ENCODE measurements around the gene BORCS6.

The BORCS6 gene

DNA sequence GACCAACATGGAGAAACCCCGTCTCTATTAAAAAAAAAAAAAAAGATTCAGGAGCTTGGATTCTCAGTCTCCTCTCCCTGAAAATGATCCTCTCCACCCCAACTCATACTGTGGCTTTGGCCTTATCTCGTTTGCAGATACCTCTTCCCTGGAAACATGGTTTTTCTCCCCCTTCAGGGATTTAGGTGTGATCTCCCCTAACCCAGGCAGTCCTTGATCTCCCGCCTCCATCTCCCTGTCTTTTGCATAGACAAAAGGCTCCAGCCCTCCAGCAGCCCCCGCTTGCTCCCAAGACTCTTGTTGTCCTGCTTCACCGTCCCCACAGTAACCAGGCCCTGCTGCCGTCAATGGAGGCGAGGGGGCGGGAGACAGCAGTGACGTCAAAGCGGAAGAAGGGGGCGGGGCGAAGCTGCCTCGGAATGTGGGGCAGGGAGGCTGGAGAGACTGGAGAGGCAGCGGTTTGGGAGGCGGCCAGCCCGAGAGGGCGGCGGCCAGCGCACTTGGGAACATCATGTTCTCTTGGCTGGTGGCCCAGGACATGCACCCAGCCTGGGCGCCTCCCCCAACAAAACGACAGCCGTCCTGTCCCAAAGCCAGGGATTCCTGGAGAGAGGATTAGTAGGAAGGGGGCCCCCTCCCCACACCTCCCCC lies 35.9 kb downstream of the BORCS6 start:
- peak; percentile 81 for DNase-seq

DNA sequence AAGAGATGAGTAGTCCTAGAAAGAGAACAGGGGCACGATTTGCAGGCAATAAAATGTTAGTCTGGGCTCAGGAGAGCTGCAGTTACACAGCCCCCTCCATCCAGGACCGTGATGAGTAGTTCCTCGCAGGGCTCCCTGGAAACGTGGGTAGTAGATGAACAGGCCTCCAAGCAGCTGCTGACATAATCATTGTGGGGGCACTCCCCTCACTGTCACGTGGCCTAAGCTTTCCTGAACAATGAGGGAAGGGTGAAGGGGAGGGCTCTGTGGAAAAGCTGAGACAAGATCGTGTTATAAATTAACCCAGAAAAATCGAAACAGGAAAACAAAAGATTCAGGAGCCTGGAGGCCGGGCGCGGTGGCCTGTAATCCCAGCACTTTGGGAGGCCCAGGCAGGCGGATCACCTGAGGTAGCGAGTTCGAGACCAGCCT lies 36.4 kb downstream of the BORCS6 start:
- DNase-seq, result peak; percentile 46

DNA sequence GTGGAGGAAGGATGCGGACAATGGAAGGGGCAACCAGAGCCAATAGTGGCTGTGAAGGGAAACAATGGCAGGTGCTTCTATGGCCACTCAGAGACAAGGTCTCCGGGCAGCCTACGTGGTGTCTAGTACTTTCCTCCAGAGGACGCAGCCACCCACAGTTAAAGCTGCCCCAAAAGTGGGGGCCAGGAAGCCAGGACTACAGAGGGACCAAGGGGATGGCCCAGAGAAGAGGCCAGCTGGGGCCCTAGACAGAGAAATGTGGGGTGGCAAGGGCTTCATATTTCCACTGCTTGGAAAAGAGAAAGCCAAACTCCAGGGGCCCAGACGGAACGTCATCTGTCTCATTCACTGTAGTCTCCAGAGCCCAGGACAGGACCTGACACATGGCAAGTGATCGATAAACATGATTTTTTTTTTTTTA lies 36.9 kb downstream of the BORCS6 start:
- no peak for DNase-seq

DNA sequence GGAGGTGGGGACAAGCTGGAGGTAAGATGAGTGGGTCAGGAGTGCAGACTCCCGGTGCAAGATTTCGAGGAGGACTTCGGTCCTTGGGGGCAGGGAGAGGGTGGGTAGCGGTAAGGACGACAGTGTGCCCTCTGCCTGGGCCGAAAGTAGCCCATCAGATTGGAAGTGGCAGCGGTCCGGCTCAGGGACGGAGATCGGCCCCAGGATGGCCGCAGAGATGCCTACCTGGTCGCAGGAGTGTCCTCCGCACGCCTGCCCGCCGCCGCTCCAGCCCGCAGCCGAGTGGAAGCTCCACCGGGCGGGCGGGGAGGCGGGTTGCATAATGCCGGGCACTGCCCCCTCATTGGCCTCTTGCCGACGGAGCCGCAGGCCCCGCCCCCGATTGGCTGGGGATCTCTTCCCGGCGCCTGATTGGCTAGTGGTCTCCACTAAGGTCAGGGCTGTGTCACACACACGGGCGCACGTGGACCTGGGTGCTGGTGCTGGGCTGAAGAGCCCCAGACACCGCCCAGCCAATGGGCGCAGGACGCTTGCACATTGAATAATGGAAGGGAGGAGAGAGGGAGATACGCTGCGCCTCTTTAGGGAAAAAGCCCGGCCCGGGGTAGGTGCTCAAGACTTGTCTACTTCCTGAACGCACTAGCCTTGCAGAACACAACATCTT lies 37.7 kb downstream of the BORCS6 start, which contains the start of gene PER1:
Gene PER1, minus strand, starts transcription at position 293 of the 664 bp plus-strand sequence. CDS start 1,698 bp downstream, outside the sequence.
- peak; percentile 87 for DNase-seq

DNA sequence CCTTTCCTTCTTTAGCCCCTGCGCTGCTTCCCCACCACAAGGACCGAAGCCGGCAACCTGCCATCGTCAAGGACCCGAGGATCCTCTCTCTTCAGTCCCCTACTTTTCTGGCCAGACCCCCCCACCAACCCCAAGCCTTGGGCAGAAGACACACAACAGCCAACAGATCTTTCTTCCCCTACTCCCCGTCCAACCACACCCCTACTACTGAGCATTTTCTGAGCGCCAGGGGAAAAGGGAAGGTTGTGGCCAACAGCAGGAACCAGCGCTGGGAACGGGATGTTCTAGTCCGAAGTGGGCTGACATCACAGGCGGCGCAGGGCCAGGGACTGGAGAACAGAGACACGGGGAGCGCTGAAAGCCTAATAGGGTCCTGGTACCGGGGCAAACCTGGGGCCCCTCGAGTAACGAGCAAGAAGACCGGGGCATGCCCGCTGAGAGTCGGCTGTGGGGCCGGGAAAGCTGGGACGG lies 38.3 kb downstream of the BORCS6 start:
- no peak for DNase-seq

DNA sequence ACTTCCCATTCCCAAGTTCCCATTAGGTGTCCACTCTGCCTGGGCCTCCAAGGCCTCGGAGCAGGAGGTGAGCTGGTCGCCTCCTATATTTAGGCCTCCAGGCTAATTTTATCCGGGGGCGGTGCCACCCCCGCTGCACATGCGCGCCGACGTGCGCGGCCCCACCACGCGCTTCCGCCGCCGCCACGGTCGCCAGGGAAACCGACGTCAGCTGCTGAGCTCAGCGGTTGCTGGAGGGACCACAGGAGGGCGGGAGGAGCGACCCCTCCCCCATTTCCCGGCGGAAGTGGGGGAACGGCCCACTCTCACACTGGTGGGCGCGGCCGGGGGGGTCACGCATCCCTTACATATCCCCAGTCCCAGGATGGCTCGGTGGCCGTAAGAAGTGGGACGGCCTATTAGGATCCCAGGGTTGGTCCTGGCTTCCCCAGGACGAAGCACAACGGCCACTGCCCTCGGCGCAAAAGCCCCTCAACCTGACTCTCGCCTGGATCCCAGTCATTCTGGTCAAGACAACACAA lies 38.8 kb downstream of the BORCS6 start:
- peak; percentile 84 for DNase-seq

DNA sequence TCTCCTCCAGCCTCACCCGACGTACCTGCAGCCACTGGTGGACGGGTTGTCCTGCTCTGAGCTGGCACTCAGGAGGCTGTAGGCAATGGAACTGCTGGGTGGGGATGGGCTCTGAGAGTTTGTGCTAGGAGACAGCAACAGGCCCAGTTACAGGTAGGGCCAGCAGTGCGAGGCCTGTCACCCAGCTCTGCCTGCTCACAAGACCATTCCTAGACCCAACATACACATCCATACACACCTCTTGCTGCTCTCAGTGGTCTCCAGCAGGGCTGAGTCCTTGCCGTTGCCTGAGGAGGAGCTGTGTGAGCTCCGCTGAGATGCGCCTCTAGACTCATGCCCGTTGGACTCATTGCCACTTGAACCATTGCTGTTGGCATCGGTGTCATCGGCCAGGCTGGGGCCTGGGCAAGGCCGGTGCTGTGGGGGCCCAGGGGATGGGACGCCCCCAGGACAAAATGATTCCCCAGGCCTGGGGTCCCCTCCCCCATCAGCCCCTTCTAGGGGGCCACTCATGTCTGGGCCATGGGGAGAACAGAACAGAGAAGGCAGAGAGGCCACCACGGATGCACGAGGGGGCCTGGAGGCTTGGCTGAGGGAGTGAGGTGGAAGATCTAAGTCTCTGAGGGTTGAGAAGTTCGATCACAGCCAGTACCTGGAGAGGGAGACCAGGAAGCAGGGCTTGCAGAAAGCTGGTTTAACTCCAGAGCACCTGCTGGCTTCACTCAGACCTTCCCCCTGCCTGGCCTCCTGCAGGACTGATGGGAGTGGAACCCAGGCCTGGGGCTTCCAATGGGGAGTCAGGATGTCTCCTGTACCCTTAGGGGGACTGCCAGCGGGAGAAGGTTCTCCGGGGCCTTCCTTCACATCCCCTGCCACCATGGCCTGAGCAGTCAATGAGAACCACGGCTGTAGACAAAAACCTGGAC lies 39.5 kb downstream of the BORCS6 start:
- no peak for DNase-seq

DNA sequence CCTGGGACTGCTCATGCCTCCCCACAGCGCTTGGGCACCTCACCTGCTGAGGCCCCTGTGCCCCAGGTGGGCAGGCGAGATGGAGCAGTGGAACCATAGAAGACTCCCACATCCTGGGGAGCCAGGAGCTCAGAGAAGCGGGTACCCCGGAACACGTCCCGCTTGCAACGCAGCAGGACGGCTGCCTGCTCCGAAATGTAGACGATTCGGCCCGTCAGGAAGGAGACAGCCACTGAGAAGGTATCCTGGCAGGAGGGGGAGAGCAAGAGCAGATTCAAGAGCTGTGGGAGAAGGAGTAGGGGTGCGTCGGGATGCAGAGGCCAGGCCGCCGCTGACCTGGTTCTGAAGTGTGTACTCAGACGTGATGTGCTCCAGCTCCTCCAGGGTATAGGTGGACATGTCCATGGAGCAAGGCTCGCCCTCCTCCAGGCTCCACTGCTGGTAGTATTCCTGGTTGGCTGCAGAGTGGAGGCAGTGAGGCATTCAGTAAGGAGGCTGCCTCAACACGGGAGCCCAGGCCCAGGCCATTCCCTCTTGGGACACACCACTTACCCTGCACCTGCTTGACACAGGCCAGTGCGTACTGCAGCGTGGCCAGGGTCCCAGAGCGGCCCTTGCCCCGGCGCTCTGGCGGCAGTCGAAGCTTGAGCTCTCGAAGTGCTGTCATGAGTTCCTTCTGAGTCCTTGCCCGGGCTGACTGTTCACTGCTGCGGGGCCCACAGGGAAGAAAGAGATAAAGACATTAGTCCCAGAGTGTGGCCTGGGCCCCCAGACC lies 40.4 kb downstream of the BORCS6 start:
- no peak for DNase-seq

DNA sequence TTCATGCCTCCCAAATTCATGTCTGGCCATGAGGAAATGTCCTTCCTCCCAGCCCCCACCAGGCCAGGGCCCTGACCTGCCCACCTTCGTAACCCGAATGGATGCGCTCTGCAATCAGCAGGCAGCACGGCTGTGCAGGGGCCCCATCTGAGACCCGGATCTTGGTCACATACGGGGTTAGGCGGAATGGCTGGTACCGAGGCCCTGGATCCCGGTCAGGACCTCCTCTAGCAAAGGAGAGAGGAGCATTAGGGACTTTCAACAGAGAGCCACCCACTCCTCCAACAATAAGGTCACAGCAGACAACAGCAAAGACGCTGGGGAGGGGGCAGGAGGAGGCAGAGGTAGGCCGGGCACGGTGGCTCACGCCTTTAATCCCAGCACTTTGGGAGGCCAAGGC lies 41.4 kb downstream of the BORCS6 start:
- DNase-seq, result no peak

DNA sequence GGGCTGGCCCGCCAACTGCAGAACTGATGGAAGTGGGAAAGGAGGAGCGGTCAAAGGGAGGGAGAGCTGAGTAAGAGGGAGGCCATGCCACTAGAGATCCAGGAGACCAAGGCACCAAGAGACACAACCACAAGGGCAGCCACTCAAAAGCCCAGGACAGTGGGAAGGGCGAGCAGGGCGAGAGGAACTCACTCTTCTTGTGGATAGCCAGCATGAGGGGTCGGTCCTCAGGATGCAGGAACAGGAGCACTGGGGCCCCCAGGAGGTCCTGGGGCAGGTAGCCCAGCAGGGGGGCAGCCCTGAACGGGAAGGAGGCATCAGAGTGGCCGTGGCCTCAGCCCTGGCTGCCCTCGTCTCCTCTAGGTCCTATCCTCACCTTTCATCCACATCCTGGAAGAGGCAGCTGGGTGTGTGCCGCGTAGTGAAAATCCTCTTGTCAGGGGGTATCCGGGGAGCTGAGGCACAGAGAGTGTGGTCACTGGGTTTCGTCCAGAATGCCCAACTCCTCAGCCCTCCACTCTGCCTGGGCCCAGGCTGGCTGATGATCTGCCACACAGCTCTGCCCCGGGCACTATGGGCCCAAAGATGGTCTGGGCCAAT lies 42.1 kb downstream of the BORCS6 start:
- DNase-seq, result no peak

DNA sequence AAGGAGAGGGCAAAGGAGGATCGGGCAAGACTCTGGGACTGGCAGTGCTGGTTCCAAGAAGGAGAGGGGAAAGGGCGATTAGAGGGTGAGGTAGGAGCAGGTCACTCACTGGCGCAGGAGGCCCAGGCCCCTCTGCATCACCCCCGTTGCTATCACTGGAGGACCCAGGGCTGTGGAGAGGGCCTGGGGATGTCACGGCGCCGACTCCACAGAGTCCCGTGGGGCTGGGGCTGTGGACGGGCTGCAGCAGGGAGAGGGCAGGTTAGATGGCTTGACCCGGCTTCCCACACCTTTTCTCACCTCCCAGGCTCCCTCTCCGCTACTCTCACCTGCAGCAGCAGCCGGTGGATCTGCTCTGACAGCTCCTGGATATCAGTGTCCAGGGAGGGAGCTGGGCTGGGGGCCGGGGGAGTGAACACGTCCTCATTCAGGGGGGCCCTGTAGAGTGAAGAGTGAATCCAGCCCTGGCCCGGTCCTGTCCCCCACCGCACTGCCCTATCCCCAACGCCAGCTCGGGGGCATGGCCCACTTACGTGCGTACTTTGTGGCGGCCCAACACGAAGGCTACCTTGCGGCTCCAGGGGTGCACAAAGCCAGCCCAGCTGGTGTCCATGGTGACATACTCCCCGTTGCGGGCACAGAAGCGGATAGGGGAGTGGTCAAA lies 42.7 kb downstream of the BORCS6 start:
- DNase-seq, result no peak

DNA sequence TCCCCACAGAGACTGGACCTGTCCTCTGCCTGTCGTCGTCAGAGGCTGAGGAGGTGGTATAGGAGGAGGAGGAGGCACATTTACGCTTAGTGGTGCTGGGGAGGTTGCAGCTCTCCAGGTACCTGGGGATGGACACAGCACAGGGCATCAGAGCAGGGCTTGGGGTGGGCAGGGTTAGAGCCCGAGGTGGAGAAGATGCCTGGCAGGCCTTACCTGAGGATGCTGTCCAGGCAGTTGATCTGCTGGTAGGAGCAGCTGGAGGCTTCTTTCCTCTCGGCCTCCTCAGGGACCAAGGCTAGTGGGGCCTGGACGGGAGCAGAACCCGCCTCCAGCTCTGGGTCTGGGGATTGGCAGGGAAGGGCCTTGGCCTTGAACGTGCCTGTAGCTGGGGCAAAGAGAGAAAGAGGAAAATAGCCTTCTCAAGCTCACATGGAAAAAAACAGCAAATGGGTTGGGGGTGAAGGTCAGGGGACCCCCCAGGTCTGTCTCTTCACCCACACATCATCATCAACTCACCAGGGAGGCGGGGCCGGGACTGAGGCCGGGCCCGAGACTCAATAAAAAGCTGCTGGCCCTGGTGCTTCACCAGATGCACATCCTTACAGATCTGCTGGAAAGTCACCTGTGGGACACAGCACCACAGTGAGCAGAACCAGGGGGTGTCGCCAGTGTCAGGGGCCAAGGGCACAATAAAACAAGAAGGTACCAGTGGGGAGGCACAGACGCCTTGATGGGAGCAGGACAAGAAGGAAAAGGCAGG lies 43.4 kb downstream of the BORCS6 start:
- DNase-seq, result no peak

DNA sequence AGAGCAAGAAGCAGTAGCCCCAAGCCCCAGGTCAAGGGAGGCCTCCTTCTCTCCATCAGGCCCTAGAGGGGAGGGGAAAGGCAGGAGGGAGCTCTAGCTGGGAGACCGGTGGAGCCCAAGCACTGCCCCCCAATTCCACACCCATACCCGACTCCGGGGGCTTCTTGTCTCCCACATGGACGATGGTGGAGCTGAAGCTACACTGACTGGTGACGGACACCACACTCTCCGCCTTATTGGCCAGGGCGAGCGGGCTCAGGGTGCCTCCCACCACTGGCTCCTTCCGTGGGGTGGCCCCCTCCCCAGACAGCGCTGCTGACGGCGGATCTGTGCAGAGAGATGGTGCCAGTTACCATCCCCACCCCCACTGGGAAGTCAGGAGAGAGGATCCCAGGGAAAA lies 44.2 kb downstream of the BORCS6 start:
- no peak for DNase-seq

DNA sequence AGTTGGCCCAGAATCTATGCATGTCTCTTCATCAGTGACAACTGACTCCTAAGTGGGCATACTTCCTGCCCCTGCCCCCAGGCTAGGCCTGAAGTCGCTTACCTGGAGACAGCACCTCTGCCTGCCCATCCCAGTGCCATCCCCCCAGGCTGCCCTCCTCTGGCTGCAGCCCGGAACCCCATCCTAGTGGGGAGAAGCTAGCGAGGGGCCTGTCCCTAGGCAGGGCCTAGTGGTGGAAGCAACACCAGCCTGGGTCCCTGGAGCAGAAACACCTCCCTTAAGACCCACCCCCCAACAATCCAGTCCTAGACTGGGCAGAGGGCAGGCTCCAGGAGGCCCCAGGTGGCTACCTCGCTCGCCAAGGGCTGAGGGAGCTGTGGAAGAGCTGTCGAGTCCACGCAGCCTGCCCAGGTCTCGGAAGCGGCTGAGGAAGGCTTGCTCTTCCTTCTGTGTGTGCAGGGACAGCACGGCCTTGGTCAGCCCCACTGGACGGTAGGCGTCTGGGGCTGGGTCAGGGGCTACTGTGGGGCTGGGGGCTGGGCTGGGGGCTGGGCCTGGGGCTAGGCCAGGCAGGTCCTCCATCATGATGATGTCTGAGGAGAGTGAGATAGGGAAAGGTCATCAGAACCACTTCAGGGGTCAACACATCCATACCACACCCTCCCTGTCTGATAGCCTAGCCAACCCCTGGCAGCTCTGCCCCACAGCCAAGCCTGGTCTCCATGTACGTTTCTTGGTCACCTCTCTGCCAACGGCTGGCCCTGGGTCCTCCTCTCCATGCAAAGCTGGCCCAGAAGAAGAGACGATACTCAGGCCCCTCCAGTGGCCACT lies 45.4 kb downstream of the BORCS6 start:
- no peak for DNase-seq

DNA sequence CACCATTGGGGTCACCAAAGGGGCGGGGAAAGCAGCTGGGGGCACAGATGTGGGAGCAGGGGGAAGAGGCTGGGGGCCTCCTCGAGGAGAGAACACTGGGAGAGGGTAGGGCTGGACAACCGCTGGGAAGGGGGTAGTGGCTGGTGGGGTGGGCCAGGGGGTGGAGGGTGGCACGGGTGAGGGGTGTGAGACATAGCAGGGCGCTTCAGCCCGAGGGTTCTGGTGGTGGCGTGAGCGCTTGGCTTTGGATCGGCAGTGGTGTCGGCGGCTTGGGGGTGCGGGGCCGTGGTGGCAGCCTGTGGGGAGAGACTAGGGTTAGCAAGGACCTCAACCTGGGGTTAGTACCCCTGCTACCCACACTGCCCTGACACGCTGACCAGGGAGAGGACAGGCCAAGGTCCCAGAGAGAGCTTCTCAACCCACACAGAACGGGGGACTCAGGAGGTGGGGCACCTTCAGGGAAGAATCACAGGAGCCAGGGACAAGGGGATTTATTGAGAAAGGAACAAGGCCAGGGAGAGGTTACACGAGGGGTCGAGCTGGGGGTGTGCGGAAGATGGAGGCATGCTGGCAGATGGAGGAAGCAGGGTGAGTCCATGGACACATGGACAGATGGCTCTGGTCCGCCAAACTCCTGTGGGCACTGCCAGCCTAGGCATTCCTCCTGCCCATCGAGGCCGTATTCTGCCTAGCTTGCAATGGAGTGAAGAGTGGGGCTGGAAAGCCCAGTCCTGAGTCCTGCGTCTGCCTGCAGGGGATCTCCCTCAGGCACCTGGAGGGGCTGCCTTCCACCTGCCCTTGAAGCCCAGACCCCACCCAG lies 46.2 kb downstream of the BORCS6 start:
- no peak for DNase-seq

DNA sequence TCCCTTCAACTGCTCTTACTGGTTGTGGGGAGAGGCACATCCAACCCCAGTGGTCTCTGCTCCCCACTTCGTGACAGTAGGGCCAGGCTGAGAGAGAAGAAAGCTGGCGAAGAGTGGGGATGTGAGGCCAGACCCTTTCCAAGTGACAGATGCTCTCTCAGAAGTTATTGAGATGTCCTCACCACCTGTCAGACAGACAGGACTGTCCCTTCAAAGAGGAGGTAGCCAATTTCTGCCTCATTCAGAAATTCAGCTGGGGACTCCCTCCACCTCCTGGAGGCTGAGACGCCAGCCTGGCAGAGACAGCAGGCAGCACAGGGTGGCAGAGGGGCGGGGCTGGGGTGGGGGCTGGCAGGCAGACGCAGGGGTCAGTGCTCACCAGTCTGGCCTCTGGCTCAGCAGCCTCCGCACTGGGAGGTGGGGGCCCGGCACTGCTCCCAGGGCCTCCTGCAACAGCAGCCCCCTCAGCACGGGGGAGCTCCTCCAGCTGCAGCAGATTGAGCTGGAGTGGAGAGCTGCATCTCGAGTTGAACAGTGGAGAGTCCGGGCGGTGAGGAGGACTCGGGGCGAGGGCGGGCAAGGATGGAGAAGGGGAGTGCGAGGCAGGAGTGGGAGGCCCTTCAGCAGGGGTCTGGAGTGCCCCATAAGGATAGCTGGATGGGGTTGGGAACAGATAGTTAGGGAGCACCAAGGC lies 46.9 kb downstream of the BORCS6 start:
- DNase-seq, result no peak

DNA sequence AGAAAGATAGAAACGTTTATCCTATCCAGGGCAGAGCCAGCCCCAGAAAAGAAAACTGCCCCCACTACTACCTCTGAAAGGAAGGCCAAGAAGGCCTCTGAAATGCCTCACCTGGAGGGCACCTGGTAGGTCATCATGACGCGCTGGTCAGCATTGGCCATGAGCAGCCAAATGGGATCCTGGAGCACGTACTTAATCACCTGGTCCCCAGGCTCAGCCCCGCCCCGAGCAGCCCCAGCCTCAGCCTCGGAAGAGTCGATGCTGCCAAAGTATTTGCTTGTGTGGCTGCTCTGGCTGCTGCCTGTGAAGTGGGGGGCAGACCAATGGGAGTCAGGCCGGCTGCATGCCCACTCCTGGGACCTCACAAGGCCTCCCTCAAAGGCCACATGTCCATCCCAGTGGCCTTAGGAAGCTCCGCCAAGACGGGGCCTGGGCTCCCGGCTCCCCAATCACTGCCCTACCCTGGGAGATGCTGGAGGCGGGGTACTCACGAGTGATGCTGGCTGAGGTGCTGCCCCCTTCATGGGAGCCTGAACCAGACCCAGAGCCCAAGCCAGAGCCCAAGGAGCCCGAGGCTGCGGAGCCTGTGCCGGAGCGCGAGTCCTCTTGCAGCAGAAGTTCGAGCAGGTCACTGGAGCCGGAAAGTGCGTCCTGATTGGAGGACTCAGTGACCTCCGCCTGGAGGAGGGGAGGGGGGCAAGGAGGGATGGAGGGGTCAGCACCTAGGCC lies 47.7 kb downstream of the BORCS6 start:
- DNase-seq, result no peak
